ENCODE results near the gene RTL10.

Gene RTL10

GRCh38 chr22:19864538-19865106 lies 9.9 kb upstream of the RTL10 start:
- H3K9me3 ChIP-seq (ENCODE audit: insufficient read depth, low read length, severe bottlenecking): no peaks in the 10 kb centered on the region
- no peak overlapping the region for H3K4me2 ChIP-seq (ENCODE audit: insufficient read depth, low read length)
- H2AFZ ChIP-seq (ENCODE audit: low read depth, low read length): no peak overlapping the region
- no peak overlapping the region for H3K9ac ChIP-seq (ENCODE audit: low read depth, low read length)
- ATAC-seq (ENCODE audit: insufficient read depth, low read depth): no peak
- no peak overlapping the region for H3K4me3 ChIP-seq (ENCODE audit: low read depth in 1 of 2, low read length in 2 of 2)
- no peaks in the 10 kb centered on the region for H3K27me3 ChIP-seq (ENCODE audit: insufficient read depth, low read length, poor library complexity)
- H3K27ac ChIP-seq (ENCODE audit: low read length): no peak overlapping the region
- no peaks in the 10 kb centered on the region for H4K20me1 ChIP-seq (ENCODE audit: insufficient read depth, low read length)
- TF ChIP-seq CTCF (IDR thresholded peaks at IDR 0.05; ENCODE audit: borderline replicate concordance, extremely low read depth, low read length, poor library complexity, severe bottlenecking): no peak
- TF ChIP-seq EZH2 (IDR thresholded peaks at IDR 0.05; ENCODE audit: borderline replicate concordance, low read depth, low read length, severe bottlenecking): no peak
- H3K79me2 ChIP-seq (ENCODE audit: insufficient read depth, low read length): no peaks in the 10 kb centered on the region
- H3K4me1 ChIP-seq (ENCODE audit: insufficient read depth, low read length): no peaks in the 10 kb centered on the region
- no peaks in the 10 kb centered on the region for H3K36me3 ChIP-seq (ENCODE audit: insufficient read depth, low read length)
- DNase-seq: no peak

GRCh38 chr22:19863571-19863970 lies 8.9 kb upstream of the RTL10 start:
- Histone ChIP-seq H2AFZ (ENCODE audit: low read depth, low read length) (no peak overlapping the region), H3K9me3 (ENCODE audit: insufficient read depth, low read length, severe bottlenecking) (no peaks in the 10 kb centered on the region), H3K27ac (ENCODE audit: low read length) (no peak overlapping the region), H3K4me1 (ENCODE audit: insufficient read depth, low read length) (no peaks in the 10 kb centered on the region), H3K4me3 (ENCODE audit: low read depth in 1 of 2, low read length in 2 of 2) (no peak overlapping the region), H3K36me3 (ENCODE audit: insufficient read depth, low read length) (no peaks in the 10 kb centered on the region), H3K9ac (ENCODE audit: low read depth, low read length) (no peak overlapping the region), H4K20me1 (ENCODE audit: insufficient read depth, low read length) (no peaks in the 10 kb centered on the region), H3K27me3 (ENCODE audit: insufficient read depth, low read length, poor library complexity) (no peaks in the 10 kb centered on the region), H3K4me2 (ENCODE audit: insufficient read depth, low read length) (no peak overlapping the region), H3K79me2 (ENCODE audit: insufficient read depth, low read length) (no peaks in the 10 kb centered on the region)
- ATAC-seq (ENCODE audit: insufficient read depth, low read depth) (no peak), DNase-seq (no peak)
- TF ChIP-seq CTCF (IDR thresholded peaks at IDR 0.05; ENCODE audit: borderline replicate concordance, extremely low read depth, low read length, poor library complexity, severe bottlenecking) (no peak), EZH2 (IDR thresholded peaks at IDR 0.05; ENCODE audit: borderline replicate concordance, low read depth, low read length, severe bottlenecking) (no peak)

- no peak for ATAC-seq (ENCODE audit: insufficient read depth, low read depth)
- Histone ChIP-seq H2AFZ (ENCODE audit: low read depth, low read length) (no peak overlapping the region), H4K20me1 (ENCODE audit: insufficient read depth, low read length) (no peaks in the 10 kb centered on the region), H3K4me2 (ENCODE audit: insufficient read depth, low read length) (no peak overlapping the region), H3K36me3 (ENCODE audit: insufficient read depth, low read length) (no peaks in the 10 kb centered on the region), H3K27ac (ENCODE audit: low read length) (no peak overlapping the region), H3K27me3 (ENCODE audit: insufficient read depth, low read length, poor library complexity) (no peaks in the 10 kb centered on the region), H3K9me3 (ENCODE audit: insufficient read depth, low read length, severe bottlenecking) (no peaks in the 10 kb centered on the region), H3K9ac (ENCODE audit: low read depth, low read length) (no peak overlapping the region), H3K4me1 (ENCODE audit: insufficient read depth, low read length) (no peaks in the 10 kb centered on the region), H3K79me2 (ENCODE audit: insufficient read depth, low read length) (peaks cover 1% of the 10 kb centered on the region; the same call in 1 of the 2 replicates), H3K4me3 (ENCODE audit: low read depth in 1 of 2, low read length in 2 of 2) (no peak overlapping the region)
- no peak for DNase-seq
- TF ChIP-seq CTCF (IDR thresholded peaks at IDR 0.05; ENCODE audit: borderline replicate concordance, extremely low read depth, low read length, poor library complexity, severe bottlenecking) (no peak), EZH2 (IDR thresholded peaks at IDR 0.05; ENCODE audit: borderline replicate concordance, low read depth, low read length, severe bottlenecking) (no peak)
Measured at GRCh38 chr22:19862619-19863246, 8.1 kb upstream of the RTL10 start.
